MM.1S (cell line): ENCODE data around the gene EFCAB6.

Experiments
- EZH2phosphoT487 ChIP-seq: fragments of 300-600 bp; sonication (generic); IDR thresholded peaks from 2 replicates; pipeline ENCODE4 v1.6.1; 2018; ENCODE audit warnings: antibody characterized with exemption, low read length
- TF ChIP-seq, protein P1 (sequence below): fragments of 300-600 bp; sonication (generic); IDR thresholded peaks from 2 replicates; pipeline ENCODE4 v1.5.1; 2016; ENCODE audit warnings: antibody characterized with exemption, low read length, mixed read lengths

DNA sequence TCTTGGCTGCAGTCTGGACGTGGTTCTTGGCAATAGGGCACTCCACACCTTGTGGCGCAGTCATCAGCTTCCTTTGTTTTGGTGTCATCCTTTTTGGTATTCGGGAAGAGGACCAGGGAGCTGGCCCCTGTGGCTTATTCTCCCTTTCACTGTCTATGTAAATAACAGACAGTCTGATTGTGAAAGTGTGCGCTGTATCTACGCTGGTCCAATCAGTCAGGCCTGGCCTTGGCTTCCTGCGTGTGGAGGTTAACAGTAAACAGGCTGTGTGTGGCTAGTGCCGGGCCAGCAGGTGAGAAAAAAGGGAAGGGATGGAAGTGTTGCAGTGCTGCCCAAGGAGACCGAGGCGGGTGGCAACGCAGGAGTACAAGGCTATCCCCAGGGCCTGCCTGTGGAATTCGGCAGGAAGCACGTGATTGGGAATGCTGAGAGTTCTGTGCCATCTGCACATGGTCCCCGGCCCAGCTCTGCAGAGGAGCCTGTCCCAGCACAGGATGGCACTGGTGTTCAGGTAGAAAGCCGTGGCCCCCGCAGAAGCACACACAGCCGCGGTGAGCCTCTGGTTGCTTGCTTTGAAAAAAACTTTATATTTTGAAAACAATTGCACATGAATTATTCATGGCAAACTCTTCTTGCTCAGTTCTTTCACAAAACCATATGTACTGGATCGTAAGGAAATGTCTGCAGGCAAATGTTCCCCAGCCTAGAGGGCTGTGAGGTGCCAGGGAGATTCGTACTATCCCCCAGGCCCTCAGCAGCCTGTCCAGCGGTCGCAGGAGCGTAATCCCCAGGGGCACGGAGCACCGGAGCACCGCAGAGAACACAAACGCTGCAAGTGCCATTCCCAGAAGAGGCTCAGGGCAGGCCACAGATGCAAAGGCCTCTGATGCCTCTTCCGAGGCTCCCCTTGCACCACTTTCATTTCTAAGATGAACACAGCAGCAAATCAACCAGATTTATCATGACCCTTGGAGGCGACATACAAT, 174.5 kb downstream of the EFCAB6 start:
- TF ChIP-seq, protein P1, sequence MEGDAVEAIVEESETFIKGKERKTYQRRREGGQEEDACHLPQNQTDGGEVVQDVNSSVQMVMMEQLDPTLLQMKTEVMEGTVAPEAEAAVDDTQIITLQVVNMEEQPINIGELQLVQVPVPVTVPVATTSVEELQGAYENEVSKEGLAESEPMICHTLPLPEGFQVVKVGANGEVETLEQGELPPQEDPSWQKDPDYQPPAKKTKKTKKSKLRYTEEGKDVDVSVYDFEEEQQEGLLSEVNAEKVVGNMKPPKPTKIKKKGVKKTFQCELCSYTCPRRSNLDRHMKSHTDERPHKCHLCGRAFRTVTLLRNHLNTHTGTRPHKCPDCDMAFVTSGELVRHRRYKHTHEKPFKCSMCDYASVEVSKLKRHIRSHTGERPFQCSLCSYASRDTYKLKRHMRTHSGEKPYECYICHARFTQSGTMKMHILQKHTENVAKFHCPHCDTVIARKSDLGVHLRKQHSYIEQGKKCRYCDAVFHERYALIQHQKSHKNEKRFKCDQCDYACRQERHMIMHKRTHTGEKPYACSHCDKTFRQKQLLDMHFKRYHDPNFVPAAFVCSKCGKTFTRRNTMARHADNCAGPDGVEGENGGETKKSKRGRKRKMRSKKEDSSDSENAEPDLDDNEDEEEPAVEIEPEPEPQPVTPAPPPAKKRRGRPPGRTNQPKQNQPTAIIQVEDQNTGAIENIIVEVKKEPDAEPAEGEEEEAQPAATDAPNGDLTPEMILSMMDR, result no peak
- TF ChIP-seq EZH2phosphoT487, result no peak
